Type B pancreatic cell (in vitro differentiated cells): ENCODE data around the gene CYS1. TPM values are rescaled to one million over a fixed set of nuclear protein-coding genes. Genes with fewer than 3 reads are reported as not detected.
"Not testable (repeated sequence)": the region's sequence is repeated elsewhere in the genome, so short reads cannot be mapped to it uniquely, and the experiment has no call there.

Experiments used
- DNase-seq: peaks from one replicate; pipeline ENCODE4 v3.0.0; 2021; ENCODE audit warnings: mixed read lengths; ENCODE audit not compliant: unreplicated experiment; ENCODE audit errors: extremely low spot score
- H3K27ac Mint-ChIP-seq: 2 replicates; pipeline ENCODE4 v1.8.0; 2021; ENCODE audit warnings: mild to moderate bottlenecking, mixed read lengths
- H3K27me3 Mint-ChIP-seq: 2 replicates; pipeline ENCODE4 v1.8.0; 2021; ENCODE audit warnings: mixed read lengths
- H3K36me3 Mint-ChIP-seq: 2 replicates; pipeline ENCODE4 v1.8.0; 2021; ENCODE audit warnings: mixed read lengths
- H3K4me1 Mint-ChIP-seq: one replicate; pipeline ENCODE4 v1.8.0; 2021; ENCODE audit warnings: mixed read lengths; ENCODE audit not compliant: unreplicated experiment
- H3K4me3 Mint-ChIP-seq: 2 replicates; pipeline ENCODE4 v1.8.0; 2021; ENCODE audit warnings: mild to moderate bottlenecking, mixed read lengths
- H3K9me3 Mint-ChIP-seq: 2 replicates; pipeline ENCODE4 v1.8.0; 2021; ENCODE audit warnings: mixed read lengths
- total RNA-seq: library from RNA; stranded (reverse); gene quantifications from 2 replicates; pipeline ENCODE4 v1.2.1, GENCODE V29; 2021; ENCODE audit warnings: low replicate concordance
- TF ChIP-seq, protein P1 (sequence below): fragments of 200-600 bp; sonication (generic); conservative IDR thresholded peaks from 2 replicates; pipeline ENCODE4 v1.5.0; 2021; ENCODE audit warnings: antibody characterized with exemption, mild to moderate bottlenecking

The CYS1 gene
- total RNA-seq, 1 donor from 2014 or later, result 0.94 TPM

DNA sequence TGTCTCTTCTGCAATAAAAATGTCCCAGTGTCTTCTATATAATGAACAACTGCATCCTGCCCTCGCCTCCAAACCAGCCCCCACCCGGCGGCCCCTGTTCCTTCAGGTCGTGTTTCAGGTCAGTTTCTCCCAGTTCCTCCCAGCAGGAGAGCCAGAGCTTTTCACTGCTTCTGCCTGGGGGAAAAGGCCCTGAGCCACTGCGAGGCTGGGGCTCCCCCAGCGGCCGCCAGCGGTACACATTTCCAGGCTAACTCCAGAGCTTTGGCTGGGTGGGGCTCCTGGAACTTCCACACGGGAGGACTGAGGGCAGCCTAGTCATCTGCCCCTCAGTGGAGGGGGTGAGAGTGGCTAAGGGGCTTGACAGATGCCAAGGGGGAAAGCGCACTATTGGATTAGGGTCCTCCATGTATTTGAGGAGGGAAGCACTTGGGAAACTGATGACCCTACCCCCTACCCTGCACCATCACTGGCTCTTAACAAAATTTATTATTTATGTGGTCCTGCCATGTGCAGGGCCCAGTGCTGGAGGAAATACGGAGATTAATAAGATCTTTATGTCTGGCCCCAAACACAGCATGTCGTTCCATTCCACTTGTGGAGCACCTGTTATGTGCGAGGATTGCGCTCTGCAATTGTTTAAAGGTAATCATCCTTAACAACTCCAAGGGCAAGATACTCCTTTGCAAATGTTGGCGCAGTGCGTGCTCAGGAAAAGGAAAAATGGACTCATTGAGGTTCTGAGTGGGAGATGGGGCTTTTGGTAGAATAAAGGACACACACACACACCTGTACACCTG is 17.3 kb upstream of the CYS1 start:
- Mint-ChIP-seq H3K9me3 (no peaks in the 10 kb centered on the region), H3K27ac (no peak overlapping the region), H3K4me3 (no peak overlapping the region), H3K4me1 (peaks cover 19% of the 10 kb centered on the region), H3K27me3 (peaks cover 4% of the 10 kb centered on the region), H3K36me3 (no peaks in the 10 kb centered on the region)
- TF ChIP-seq, protein P1, sequence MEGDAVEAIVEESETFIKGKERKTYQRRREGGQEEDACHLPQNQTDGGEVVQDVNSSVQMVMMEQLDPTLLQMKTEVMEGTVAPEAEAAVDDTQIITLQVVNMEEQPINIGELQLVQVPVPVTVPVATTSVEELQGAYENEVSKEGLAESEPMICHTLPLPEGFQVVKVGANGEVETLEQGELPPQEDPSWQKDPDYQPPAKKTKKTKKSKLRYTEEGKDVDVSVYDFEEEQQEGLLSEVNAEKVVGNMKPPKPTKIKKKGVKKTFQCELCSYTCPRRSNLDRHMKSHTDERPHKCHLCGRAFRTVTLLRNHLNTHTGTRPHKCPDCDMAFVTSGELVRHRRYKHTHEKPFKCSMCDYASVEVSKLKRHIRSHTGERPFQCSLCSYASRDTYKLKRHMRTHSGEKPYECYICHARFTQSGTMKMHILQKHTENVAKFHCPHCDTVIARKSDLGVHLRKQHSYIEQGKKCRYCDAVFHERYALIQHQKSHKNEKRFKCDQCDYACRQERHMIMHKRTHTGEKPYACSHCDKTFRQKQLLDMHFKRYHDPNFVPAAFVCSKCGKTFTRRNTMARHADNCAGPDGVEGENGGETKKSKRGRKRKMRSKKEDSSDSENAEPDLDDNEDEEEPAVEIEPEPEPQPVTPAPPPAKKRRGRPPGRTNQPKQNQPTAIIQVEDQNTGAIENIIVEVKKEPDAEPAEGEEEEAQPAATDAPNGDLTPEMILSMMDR, result peak; percentile 89
- no peak for DNase-seq

DNA sequence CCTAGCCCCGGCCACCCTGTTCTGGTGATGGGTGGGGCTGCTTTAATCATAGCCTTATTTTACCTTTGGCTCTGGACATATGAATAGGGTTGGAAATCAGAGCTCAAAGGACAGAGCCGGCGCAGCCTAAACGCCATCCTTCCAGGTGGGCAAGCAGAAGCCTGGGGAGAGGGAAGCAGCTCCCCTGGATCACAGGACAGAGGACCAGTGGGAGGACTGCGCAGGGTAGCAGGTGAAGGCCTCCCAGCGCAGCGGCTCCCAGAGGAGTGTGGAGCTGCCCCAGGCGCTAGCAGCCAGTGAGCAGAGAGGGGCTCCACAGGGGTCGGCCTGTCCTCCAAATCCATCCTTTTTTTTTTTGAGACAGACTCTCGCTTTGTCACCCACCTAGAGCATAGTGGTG is 16.4 kb upstream of the CYS1 start:
- no peak for DNase-seq
- peaks cover 19% of the 10 kb centered on the region for H3K4me1 Mint-ChIP-seq

DNA sequence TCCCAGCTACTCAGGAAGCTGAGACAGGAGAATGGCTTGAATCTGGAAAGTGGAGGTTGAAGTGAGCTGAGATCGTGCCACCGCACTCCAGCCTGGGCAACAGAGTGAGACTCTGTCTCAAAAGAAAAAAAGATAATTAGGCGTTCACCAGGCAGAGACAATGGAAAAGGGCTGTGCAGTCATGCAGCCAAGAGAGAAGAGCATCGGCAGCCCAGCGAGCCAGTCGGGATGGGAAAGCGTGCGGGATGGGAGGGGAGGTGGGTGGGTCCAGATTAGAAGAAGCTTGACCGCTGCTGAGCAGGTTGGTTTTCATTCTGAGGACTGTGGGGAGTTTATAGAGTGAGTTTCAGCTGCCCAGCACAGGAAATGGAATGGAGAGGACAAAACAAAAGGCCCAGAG is 15.0 kb upstream of the CYS1 start:
- TF ChIP-seq, protein P1, result no peak
- Mint-ChIP-seq H3K27ac (peak overlapping the region; percentile 76), H3K4me3 (no peak overlapping the region), H3K4me1 (peaks cover 19% of the 10 kb centered on the region), H3K36me3 (no peaks in the 10 kb centered on the region), H3K27me3 (peaks cover 4% of the 10 kb centered on the region), H3K9me3 (no peaks in the 10 kb centered on the region)
- DNase-seq, result no peak

More for the DNA sequence above, 16.4 kb upstream of the CYS1 start:
- no peak overlapping the region for H3K4me3 Mint-ChIP-seq
- TF ChIP-seq, protein P1, result no peak
- H3K9me3 Mint-ChIP-seq, result no peaks in the 10 kb centered on the region
- no peak overlapping the region for H3K27ac Mint-ChIP-seq
- no peaks in the 10 kb centered on the region for H3K36me3 Mint-ChIP-seq
- peaks cover 4% of the 10 kb centered on the region for H3K27me3 Mint-ChIP-seq

DNA sequence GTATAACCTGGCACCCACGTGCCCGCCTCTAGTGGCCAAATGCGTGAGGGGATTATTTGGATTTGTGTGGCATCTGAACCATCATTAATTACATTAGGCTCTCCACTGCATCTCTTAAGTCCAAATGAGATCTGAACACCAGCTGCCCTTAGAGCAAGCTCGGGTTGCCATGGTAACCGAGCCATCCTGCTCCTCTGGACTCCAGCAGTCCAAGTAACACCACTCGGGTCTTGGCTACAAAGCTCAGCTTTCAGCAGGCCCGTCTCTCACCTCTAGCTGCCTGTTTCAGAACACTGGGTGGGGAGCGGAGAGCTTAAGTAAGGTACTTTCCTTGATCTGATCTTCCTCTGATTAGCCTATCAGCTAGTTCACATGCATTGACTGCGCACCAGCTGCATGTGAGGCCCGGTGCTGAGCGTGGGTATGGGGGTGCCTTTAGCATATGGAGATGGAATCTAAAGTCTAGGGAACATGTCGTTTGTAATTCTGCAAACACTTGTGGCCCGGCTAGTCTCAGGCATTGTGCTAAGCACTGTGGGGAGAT is 14.1 kb upstream of the CYS1 start:
- Mint-ChIP-seq H3K9me3 (no peaks in the 10 kb centered on the region), H3K27me3 (peaks cover 7% of the 10 kb centered on the region), H3K27ac (no peak overlapping the region), H3K4me3 (no peak overlapping the region), H3K4me1 (peaks cover 27% of the 10 kb centered on the region), H3K36me3 (no peaks in the 10 kb centered on the region)
- TF ChIP-seq, protein P1, result no peak
- no peak for DNase-seq

DNA sequence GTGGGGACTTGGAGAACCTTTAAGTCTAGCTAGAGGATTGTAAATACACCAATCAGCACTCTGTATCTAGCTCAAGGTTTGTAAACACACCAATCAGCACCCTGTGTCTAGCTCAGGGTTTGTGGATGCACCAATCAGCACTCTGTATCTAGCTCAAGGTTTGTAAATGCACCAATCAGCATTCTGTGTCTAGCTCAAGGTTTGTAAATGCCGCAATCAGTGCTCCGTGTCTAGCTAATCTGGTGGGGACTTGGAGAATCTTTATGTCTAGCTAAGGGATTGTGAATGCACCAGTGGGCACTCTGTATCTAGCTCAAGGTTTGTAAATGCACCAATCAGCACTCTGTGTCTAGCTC is 11.7 kb upstream of the CYS1 start:
- H3K4me3 Mint-ChIP-seq, H3K9me3 Mint-ChIP-seq, DNase-seq, H3K27ac Mint-ChIP-seq, H3K36me3 Mint-ChIP-seq: not testable (repeated sequence)
- Mint-ChIP-seq H3K4me1 (peaks cover 20% of the 10 kb centered on the region), H3K27me3 (peaks cover 11% of the 10 kb centered on the region)

DNA sequence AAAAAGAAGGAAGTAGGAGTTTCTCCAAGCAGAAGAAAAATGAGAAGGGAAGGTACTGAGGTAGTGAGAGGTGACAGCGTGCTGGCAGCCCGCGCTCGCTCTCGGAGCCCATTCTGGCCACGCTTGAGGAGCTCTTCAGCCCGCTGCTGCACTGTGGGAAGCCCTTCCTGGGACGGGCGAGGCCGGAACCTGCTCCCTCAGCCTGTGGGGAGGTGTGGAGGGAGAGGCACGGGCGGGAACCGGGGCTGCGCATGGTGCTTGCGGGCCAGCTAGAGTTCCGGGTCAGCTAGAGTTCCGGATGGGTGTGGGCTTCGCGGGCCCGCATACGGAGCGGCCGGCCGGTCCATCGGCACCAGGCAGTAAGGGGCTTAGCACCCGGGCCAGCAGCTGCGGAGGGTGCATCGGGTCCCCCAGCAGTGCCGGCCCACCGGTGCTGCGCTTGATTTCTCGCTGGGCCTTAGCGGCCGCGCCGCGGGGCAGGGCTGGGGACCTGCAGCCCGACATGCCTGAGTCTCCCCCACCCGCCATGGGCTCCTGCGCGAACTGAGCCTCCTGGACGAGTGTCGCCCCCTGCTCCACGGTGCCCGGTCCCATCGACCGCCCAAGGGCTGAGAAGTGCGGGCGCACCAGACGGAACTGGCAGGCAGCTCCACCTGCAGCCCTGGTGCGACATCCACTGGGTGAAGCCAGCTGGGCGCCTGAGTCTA is 11.1 kb upstream of the CYS1 start:
- Mint-ChIP-seq H3K27ac (no peak overlapping the region), H3K4me3 (no peak overlapping the region), H3K4me1 (peaks cover 20% of the 10 kb centered on the region), H3K9me3 (no peaks in the 10 kb centered on the region), H3K27me3 (peaks cover 11% of the 10 kb centered on the region), H3K36me3 (no peaks in the 10 kb centered on the region)
- DNase-seq, result no peak
- TF ChIP-seq, protein P1, result no peak
